Mammary epithelial cell (primary cell): ENCODE data around the gene CEP44.

ENCODE experiments used
- EZH2 ChIP-seq: IDR thresholded peaks from 2 replicates; pipeline ENCODE4 v1.6.1; 2012; ENCODE audit warnings: low read length, inconsistent platforms, borderline replicate concordance
- TF ChIP-seq, protein P1 (sequence below), 2 donors: IDR thresholded peaks in 1 of 2; conservative IDR thresholded peaks in 1 of 2; 2 replicates each; pipeline ENCODE4 v1.5.1; 2011 to 2012; ENCODE audit warnings: inconsistent platforms in 2 of 2, low read length in 2 of 2, mild to moderate bottlenecking in 2 of 2, control low read depth in 1 of 2, low read depth in 1 of 2; ENCODE audit not compliant: insufficient read depth in 1 of 2; ENCODE audit errors: extremely low read depth in 1 of 2

DNA sequence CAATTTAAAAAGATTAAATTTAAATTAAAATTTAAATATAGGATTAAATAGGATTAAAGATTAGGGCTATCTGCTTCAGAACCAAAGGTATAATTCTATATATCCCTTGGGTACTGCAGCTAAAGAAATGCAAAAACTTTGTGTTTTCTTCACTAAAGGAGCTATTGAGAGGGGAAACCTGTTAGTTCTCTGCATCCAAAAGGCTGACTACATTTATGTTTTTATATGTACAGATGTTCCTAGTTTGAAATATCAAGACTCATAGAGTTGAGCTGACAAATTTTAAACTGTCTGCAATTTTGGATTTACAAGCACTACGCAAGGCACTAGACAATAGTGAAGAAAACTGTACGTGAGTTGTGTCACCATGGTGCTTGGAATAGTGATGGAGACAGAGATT, 95.2 kb downstream of the CEP44 start:
- TF ChIP-seq, protein P1, sequence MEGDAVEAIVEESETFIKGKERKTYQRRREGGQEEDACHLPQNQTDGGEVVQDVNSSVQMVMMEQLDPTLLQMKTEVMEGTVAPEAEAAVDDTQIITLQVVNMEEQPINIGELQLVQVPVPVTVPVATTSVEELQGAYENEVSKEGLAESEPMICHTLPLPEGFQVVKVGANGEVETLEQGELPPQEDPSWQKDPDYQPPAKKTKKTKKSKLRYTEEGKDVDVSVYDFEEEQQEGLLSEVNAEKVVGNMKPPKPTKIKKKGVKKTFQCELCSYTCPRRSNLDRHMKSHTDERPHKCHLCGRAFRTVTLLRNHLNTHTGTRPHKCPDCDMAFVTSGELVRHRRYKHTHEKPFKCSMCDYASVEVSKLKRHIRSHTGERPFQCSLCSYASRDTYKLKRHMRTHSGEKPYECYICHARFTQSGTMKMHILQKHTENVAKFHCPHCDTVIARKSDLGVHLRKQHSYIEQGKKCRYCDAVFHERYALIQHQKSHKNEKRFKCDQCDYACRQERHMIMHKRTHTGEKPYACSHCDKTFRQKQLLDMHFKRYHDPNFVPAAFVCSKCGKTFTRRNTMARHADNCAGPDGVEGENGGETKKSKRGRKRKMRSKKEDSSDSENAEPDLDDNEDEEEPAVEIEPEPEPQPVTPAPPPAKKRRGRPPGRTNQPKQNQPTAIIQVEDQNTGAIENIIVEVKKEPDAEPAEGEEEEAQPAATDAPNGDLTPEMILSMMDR (conservative IDR thresholded peaks at IDR 0.05 in 1 of 2, IDR thresholded peaks at IDR 0.05 in 1 of 2; ENCODE audit: extremely low read depth in 1 of 2, insufficient read depth in 1 of 2, low read depth in 1 of 2, low read length in 2 of 2), result no peak
- TF ChIP-seq EZH2, result no peak
